GM13977 (cell line): ENCODE data around the gene LEPROT.
A peak's percentile ranks its signal among the peaks of the same experiment; 100 is the strongest.

Experiments
- DNase-seq: peaks from one replicate; pipeline ENCODE4 v3.0.0; 2012; ENCODE audit warnings: low spot score
- in situ Hi-C: fragments of 300-500 bp; cut with MboI; formaldehyde crosslinking; loops from one replicate; pipeline ENCODE4 v1.12.0; 2022; ENCODE audit warnings: low sequenced_read_pairs, low pct_unique_long_range_greater_than_20kb, mixed read lengths, inconsistent platforms; ENCODE audit not compliant: unreplicated experiment
- TF ChIP-seq, protein P1 (sequence below): IDR thresholded peaks from 2 replicates; pipeline ENCODE4 v1.5.1; 2012; ENCODE audit warnings: mild to moderate bottlenecking, control low read depth; ENCODE audit not compliant: insufficient read depth; ENCODE audit errors: extremely low read depth, missing control alignments

Gene LEPROT

DNA sequence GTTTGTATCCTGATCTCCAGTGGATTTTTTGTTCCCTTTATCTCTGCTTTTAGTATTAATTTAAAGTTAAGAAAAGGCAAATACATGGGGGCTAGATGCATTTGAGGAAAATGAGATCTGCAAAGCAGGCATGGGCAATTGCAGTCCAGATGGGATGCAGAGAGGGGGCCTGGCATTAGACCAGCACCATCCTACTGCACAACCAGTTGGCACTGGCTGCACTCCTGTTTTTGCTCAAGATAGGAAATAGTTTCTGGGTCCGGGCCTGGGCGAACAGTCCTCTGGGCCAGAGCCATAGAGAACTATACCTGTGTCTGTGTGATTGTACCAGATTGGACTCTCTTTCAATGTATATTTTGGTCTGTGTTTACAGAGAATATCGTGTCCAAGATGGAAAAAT lies 34.0 kb upstream of the LEPROT start:
- no peak for DNase-seq
- in situ Hi-C loops, result no loop called here
- TF ChIP-seq, protein P1, sequence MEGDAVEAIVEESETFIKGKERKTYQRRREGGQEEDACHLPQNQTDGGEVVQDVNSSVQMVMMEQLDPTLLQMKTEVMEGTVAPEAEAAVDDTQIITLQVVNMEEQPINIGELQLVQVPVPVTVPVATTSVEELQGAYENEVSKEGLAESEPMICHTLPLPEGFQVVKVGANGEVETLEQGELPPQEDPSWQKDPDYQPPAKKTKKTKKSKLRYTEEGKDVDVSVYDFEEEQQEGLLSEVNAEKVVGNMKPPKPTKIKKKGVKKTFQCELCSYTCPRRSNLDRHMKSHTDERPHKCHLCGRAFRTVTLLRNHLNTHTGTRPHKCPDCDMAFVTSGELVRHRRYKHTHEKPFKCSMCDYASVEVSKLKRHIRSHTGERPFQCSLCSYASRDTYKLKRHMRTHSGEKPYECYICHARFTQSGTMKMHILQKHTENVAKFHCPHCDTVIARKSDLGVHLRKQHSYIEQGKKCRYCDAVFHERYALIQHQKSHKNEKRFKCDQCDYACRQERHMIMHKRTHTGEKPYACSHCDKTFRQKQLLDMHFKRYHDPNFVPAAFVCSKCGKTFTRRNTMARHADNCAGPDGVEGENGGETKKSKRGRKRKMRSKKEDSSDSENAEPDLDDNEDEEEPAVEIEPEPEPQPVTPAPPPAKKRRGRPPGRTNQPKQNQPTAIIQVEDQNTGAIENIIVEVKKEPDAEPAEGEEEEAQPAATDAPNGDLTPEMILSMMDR, result no peak

DNA sequence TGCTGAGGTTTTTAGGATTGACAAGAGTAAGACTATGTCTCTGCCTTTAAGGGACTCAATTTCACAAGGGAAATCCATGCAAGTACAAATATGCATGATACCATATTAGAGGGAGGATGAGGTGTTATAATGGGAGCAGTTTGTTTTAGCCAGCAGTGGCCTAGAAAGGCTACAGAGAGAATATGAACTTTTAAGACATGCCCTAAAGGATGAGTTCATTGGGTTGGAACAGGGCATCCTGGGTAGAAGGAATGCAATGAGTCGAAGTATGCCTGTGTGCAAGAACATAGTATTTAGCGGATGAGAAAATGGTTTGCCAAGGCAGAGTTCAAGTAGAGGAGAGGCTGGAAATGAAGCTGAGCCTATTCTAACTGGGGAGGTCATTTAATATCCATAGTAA lies 32.6 kb upstream of the LEPROT start:
- DNase-seq, result no peak
- TF ChIP-seq, protein P1, result no peak
- in situ Hi-C loops, result no loop called here

GRCh38 chr1:65388908-65389695 lies 31.4 kb upstream of the LEPROT start:
- TF ChIP-seq, protein P1, result no peak
- no peak for DNase-seq
- in situ Hi-C loops, result no loop called here

- TF ChIP-seq, protein P1, result no peak
- in situ Hi-C loops, result no loop called here
- no peak for DNase-seq
Measured at GRCh38 chr1:65392497-65392896, 28.0 kb upstream of the LEPROT start.

DNA sequence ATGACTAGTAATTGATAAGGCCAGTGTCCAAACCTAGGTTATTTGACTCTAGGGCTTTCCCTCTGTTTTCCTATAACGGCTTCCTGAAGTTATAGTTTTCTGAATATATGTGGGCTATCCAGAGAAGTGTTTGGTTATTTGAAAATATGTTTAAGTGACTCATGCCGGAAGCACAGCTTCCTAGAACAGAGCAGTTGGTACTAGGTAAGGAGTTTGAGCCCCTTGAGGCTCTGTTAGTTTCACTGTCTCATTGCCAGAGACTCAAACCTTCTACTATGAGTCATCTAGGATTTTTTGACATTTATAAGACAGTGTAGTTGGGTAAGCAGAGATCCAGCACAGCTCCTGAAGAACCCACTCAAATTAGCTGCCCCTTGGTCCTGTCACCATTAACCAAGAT lies 27.1 kb upstream of the LEPROT start:
- DNase-seq, result peak; percentile 7
- TF ChIP-seq, protein P1, result no peak
- in situ Hi-C loops, result no loop called here

DNA sequence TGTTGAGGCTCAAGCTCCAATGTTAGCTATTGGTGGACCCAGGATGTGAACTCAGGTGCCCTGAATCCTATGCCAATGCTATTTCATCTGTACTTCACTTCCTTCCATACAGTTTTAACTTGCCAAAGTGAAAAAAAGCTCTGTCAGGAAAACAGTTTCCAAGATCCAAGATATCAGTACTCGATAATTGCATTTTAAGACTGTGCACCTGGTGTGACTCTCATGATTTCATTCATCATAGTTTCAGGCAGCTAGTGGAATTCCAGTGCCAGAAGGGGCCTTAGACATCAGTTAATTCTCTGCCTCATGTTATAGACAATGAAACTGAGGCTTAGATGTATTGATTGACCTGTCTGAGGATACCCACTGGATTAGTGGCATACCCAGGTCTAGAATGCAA lies 26.5 kb upstream of the LEPROT start:
- in situ Hi-C loops, result no loop called here
- no peak for DNase-seq
- TF ChIP-seq, protein P1, result no peak
